A673 (cell line): ENCODE results near the gene MNS1.

Source experiments
- EZH2 ChIP-seq: fragments of 200-600 bp; sonication (generic); IDR thresholded peaks from 2 replicates; pipeline ENCODE4 v1.6.1; 2017; ENCODE audit warnings: borderline replicate concordance, low read depth, mild to moderate bottlenecking, mixed read lengths, antibody characterized with exemption, low read length; ENCODE audit not compliant: poor library complexity, severe bottlenecking
- TF ChIP-seq, protein P1 (sequence below): fragments of 300-800, 200-600 bp; sonication (generic); conservative IDR thresholded peaks from 2 replicates; pipeline ENCODE4 v1.5.1; 2017; ENCODE audit warnings: low read depth, mild to moderate bottlenecking, antibody characterized with exemption, low read length, moderate library complexity, mixed read lengths

- TF ChIP-seq, protein P1, sequence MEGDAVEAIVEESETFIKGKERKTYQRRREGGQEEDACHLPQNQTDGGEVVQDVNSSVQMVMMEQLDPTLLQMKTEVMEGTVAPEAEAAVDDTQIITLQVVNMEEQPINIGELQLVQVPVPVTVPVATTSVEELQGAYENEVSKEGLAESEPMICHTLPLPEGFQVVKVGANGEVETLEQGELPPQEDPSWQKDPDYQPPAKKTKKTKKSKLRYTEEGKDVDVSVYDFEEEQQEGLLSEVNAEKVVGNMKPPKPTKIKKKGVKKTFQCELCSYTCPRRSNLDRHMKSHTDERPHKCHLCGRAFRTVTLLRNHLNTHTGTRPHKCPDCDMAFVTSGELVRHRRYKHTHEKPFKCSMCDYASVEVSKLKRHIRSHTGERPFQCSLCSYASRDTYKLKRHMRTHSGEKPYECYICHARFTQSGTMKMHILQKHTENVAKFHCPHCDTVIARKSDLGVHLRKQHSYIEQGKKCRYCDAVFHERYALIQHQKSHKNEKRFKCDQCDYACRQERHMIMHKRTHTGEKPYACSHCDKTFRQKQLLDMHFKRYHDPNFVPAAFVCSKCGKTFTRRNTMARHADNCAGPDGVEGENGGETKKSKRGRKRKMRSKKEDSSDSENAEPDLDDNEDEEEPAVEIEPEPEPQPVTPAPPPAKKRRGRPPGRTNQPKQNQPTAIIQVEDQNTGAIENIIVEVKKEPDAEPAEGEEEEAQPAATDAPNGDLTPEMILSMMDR = no peak
- TF ChIP-seq EZH2 = no peak
Measured at GRCh38 chr15:56460947-56461346, 4.0 kb downstream of the MNS1 start.
